H9 (cell line): ENCODE measurements around the gene MAP4K3. TPM values are rescaled to one million over a fixed set of nuclear protein-coding genes. Genes with fewer than 3 reads are reported as not detected.

Source experiments
- DNase-seq: peaks from one replicate; pipeline ENCODE4 v3.0.0-alpha.2; 2017
- H2AFZ ChIP-seq: one replicate; pipeline ENCODE4 v1.6.1; 2013; ENCODE audit warnings: mild to moderate bottlenecking, low read length, control low read depth, moderate library complexity
- H2AK5ac ChIP-seq: 2 replicates; pipeline ENCODE4 v1.6.1; 2013; ENCODE audit warnings: low read length, control low read depth, mixed read lengths; ENCODE audit not compliant: insufficient read length
- H2BK120ac ChIP-seq: one replicate; pipeline ENCODE4 v1.6.1; 2013; ENCODE audit warnings: low read depth, mild to moderate bottlenecking, low read length, control low read depth, inconsistent platforms; ENCODE audit not compliant: poor library complexity, severe bottlenecking
- H2BK12ac ChIP-seq: 2 replicates; pipeline ENCODE4 v1.6.1; 2013; ENCODE audit warnings: low read length, control low read depth, mixed read lengths, low read depth; ENCODE audit not compliant: insufficient read length
- H2BK15ac ChIP-seq: 2 replicates; pipeline ENCODE4 v1.6.1; 2013; ENCODE audit warnings: low read depth, low read length, control low read depth
- H2BK20ac ChIP-seq: one replicate; pipeline ENCODE4 v1.6.1; 2013; ENCODE audit warnings: low read depth, mild to moderate bottlenecking, low read length, control low read depth, inconsistent platforms; ENCODE audit not compliant: poor library complexity, severe bottlenecking
- H2BK5ac ChIP-seq: 2 replicates; pipeline ENCODE4 v1.6.1; 2013; ENCODE audit warnings: low read length, control low read depth, mixed read lengths; ENCODE audit not compliant: insufficient read length
- H3K14ac ChIP-seq: 2 replicates; pipeline ENCODE4 v1.6.1; 2013; ENCODE audit warnings: low read length, control low read depth; ENCODE audit not compliant: insufficient read depth
- H3K18ac ChIP-seq: 2 replicates; pipeline ENCODE4 v1.6.1; 2013; ENCODE audit warnings: low read depth, mild to moderate bottlenecking, mixed read lengths, low read length, control low read depth; ENCODE audit not compliant: insufficient read length
- H3K23ac ChIP-seq: 2 replicates; pipeline ENCODE4 v1.6.1; 2013; ENCODE audit warnings: low read length, control low read depth, mixed read lengths, low read depth; ENCODE audit not compliant: insufficient read length
- H3K23me2 ChIP-seq: 2 replicates; pipeline ENCODE4 v1.6.1; 2013; ENCODE audit warnings: low read depth, mild to moderate bottlenecking, mixed read lengths, low read length, control low read depth; ENCODE audit not compliant: insufficient read length, poor library complexity, severe bottlenecking
- H3K27ac ChIP-seq: 2 replicates; pipeline ENCODE4 v1.5.1; 2013; ENCODE audit warnings: low read length, control low read depth, mixed read lengths, low read depth; ENCODE audit not compliant: insufficient read length
- H3K27me3 ChIP-seq: 2 replicates; pipeline ENCODE4 v1.6.1; 2013; ENCODE audit warnings: low read length, control low read depth, inconsistent platforms; ENCODE audit not compliant: insufficient read depth
- H3K4ac ChIP-seq: 2 replicates; pipeline ENCODE4 v1.6.1; 2013; ENCODE audit warnings: low read depth, mild to moderate bottlenecking, control low read depth, inconsistent platforms, low read length, moderate library complexity
- H3K4me1 ChIP-seq: 2 replicates; pipeline ENCODE4 v1.6.1; 2013; ENCODE audit warnings: low read length, control low read depth, inconsistent platforms; ENCODE audit not compliant: insufficient read depth
- H3K4me2 ChIP-seq: 2 replicates; pipeline ENCODE4 v1.6.1; 2013; ENCODE audit warnings: low read length, control low read depth, mixed read lengths; ENCODE audit not compliant: insufficient read length, insufficient read depth
- H3K56ac ChIP-seq: 2 replicates; pipeline ENCODE4 v1.6.1; 2013; ENCODE audit warnings: low read depth, mild to moderate bottlenecking, mixed read lengths, low read length, control low read depth; ENCODE audit not compliant: insufficient read length
- H3K79me1 ChIP-seq: 2 replicates; pipeline ENCODE4 v1.6.1; 2013; ENCODE audit warnings: low read depth, mild to moderate bottlenecking, moderate library complexity, low read length, control low read depth, inconsistent platforms; ENCODE audit not compliant: insufficient read depth, poor library complexity, severe bottlenecking
- H3K79me2 ChIP-seq: 2 replicates; pipeline ENCODE4 v1.6.1; 2013; ENCODE audit warnings: low read length, control low read depth, inconsistent platforms; ENCODE audit not compliant: insufficient read depth
- H3K9ac ChIP-seq: 2 replicates; pipeline ENCODE4 v1.6.1; 2013; ENCODE audit warnings: low read length, control low read depth, mixed read lengths; ENCODE audit not compliant: insufficient read length; ENCODE audit errors: extremely low read depth
- H3K9me3 ChIP-seq: one replicate; pipeline ENCODE4 v1.6.1; 2013; ENCODE audit warnings: low read depth, low read length, inconsistent platforms; ENCODE audit not compliant: control insufficient read depth
- H3T11ph ChIP-seq: one replicate; pipeline ENCODE4 v1.6.1; 2013; ENCODE audit warnings: mild to moderate bottlenecking, low read length, control low read depth, inconsistent platforms
- H4K20me1 ChIP-seq: one replicate; pipeline ENCODE4 v1.6.1; 2013; ENCODE audit not compliant: control insufficient read depth, insufficient read length, insufficient read depth
- H4K5ac ChIP-seq: 2 replicates; pipeline ENCODE4 v1.6.1; 2013; ENCODE audit warnings: low read depth, mild to moderate bottlenecking, mixed read lengths, low read length, control low read depth; ENCODE audit not compliant: insufficient read length
- H4K8ac ChIP-seq: replicated peaks from 2 replicates; pipeline ENCODE4 v1.6.1; 2013; ENCODE audit warnings: low read length, control low read depth, mixed read lengths, low read depth; ENCODE audit not compliant: insufficient read length
- H4K91ac ChIP-seq: 2 replicates; pipeline ENCODE4 v1.6.1; 2013; ENCODE audit warnings: low read depth, mild to moderate bottlenecking, moderate library complexity, mixed read lengths, low read length, control low read depth; ENCODE audit not compliant: insufficient read length
- H3K27ac Mint-ChIP-seq, 3 experiments: 2 replicates in 2 of 3; 3 replicates in 1 of 3; pipeline ENCODE4 v1.8.0; 2020 to 2021; ENCODE audit warnings: mixed read lengths in 3 of 3, mild to moderate bottlenecking in 1 of 3, moderate library complexity in 1 of 3
- H3K27me3 Mint-ChIP-seq: 2 replicates; pipeline ENCODE4 v1.8.0; 2021; ENCODE audit warnings: low read depth, mild to moderate bottlenecking, moderate library complexity, mixed read lengths
- H3K36me3 Mint-ChIP-seq, 3 experiments: 2 replicates in 2 of 3; 3 replicates in 1 of 3; pipeline ENCODE4 v1.8.0; 2020 to 2021; ENCODE audit warnings: low read depth in 3 of 3, mixed read lengths in 3 of 3; ENCODE audit not compliant: insufficient read depth in 1 of 3
- H3K4me1 Mint-ChIP-seq, 2 experiments: 2 replicates each; pipeline ENCODE4 v1.8.0; 2020; ENCODE audit warnings: mixed read lengths in 2 of 2
- H3K4me3 Mint-ChIP-seq, 2 experiments: 2 replicates in 1 of 2; 3 replicates in 1 of 2; pipeline ENCODE4 v1.8.0; 2020 to 2021; ENCODE audit warnings: mild to moderate bottlenecking in 2 of 2, mixed read lengths in 2 of 2, moderate library complexity in 1 of 2
- H3K9me3 Mint-ChIP-seq, 2 experiments: 2 replicates in 1 of 2; 3 replicates in 1 of 2; pipeline ENCODE4 v1.8.0; 2020; ENCODE audit warnings: mild to moderate bottlenecking in 2 of 2, mixed read lengths in 2 of 2, moderate library complexity in 1 of 2
- CTCF ChIP-seq: fragments of 200-600 bp; sonication (generic); conservative IDR thresholded peaks from 3 replicates; pipeline ENCODE4 v1.8.0; 2021; ENCODE audit warnings: antibody characterized with exemption, mild to moderate bottlenecking
- WGBS: extraction: QIAGEN DNeasy Blood & Tissue Kit; methylation state at CpG from one replicate; pipeline ENCODE4 v1.1.7; 2013; ENCODE audit warnings: missing lambda C conversion rate, low lambda C conversion rate, mixed read lengths; ENCODE audit not compliant: insufficient read length; ENCODE audit errors: extremely low coverage; 5-methylcytosine and 5-hydroxymethylcytosine counted together
- long read RNA-seq: library from polyadenylated mRNA; unstranded; transcript quantifications from one replicate; pipeline ENCODE4 v2.0.0, GENCODE V29; 2020
- total RNA-seq: library from RNA; stranded (reverse); gene quantifications from 2 replicates; pipeline ENCODE4 v1.2.1, GENCODE V29; 2021

Gene MAP4K3
- 34.6 and 37.9 TPM in 2 replicates for total RNA-seq
- long read RNA-seq, full-length matches to known transcripts = 2 of 7 reads
- long read RNA-seq, partial matches to known transcripts = 3 of 7 reads
- long read RNA-seq, other reads (novel, unspliced or antisense) = 2 of 7 reads

- peak; percentile 95 for DNase-seq
- H3K23me2 ChIP-seq = peaks cover 18% of the 10 kb centered on the region
- no peak within 1 kb of the TSS for H2BK12ac ChIP-seq
- H2AK5ac ChIP-seq = no peak within 1 kb of the TSS
- peaks cover 4% of the 10 kb centered on the region for H3K4me1 ChIP-seq
- Mint-ChIP-seq H3K27ac (peak within 1 kb of the TSS; percentile 83 to 97 (median 94); a peak in 5 of 7 replicates), H3K27me3 (no peaks in the 10 kb centered on the region), H3K9me3 (no peaks in the 10 kb centered on the region; a peak in 1 of 5 replicates), H3K36me3 (no peaks in the 10 kb centered on the region), H3K4me1 (peaks cover 62 to 66% of the 10 kb centered on the region in 2 experiments), H3K4me3 (peak within 1 kb of the TSS; percentile 92 to 96)
- no peak within 1 kb of the TSS for H2AFZ ChIP-seq
- H3K14ac ChIP-seq = peak within 1 kb of the TSS; percentile 78
- peaks cover 30% of the 10 kb centered on the region; the same call in 1 of the 2 replicates for H3K79me2 ChIP-seq
- H3K4ac ChIP-seq = no peak within 1 kb of the TSS
- no peak within 1 kb of the TSS for H4K5ac ChIP-seq
- no CpG with 5 or more reads among the region's 109 CpGs for WGBS
- H3K23ac ChIP-seq = no peak within 1 kb of the TSS
- no peak for TF ChIP-seq CTCF
- H2BK20ac ChIP-seq = no peak within 1 kb of the TSS
- no peak within 1 kb of the TSS for H2BK15ac ChIP-seq
- peak within 1 kb of the TSS; percentile 93 for H3K4me2 ChIP-seq
- H3K9ac ChIP-seq = peak within 1 kb of the TSS; percentile 81
- peak within 1 kb of the TSS; percentile 70 for H3K18ac ChIP-seq
- no peaks in the 10 kb centered on the region for H4K20me1 ChIP-seq
- H4K8ac ChIP-seq = no peak within 1 kb of the TSS
- H3K79me1 ChIP-seq = no peaks in the 10 kb centered on the region
- H3K27ac ChIP-seq = no peak within 1 kb of the TSS
- H3K27me3 ChIP-seq = no peaks in the 10 kb centered on the region
- H3T11ph ChIP-seq = no peak within 1 kb of the TSS
- H3K56ac ChIP-seq = no peak within 1 kb of the TSS
- no peak within 1 kb of the TSS for H2BK5ac ChIP-seq
- H2BK120ac ChIP-seq = no peak within 1 kb of the TSS
- no peak within 1 kb of the TSS for H4K91ac ChIP-seq
- no peaks in the 10 kb centered on the region for H3K9me3 ChIP-seq
Measured at GRCh38 chr2:39436592-39437521, at the start of gene MAP4K3. Gene MAP4K3 (minus strand): TSS chr2:39437285. CDS start chr2:39436987, 298 bp downstream.
